GM18951 (cell line): ENCODE data around the gene AKT3.

Experiments used
- POLR2A ChIP-seq: IDR thresholded peaks from 4 replicates; pipeline ENCODE4 v1.6.1; 2011; ENCODE audit warnings: mild to moderate bottlenecking; ENCODE audit not compliant: insufficient read length, insufficient read depth; ENCODE audit errors: extremely low read depth
- in situ Hi-C: fragments of 300-500 bp; cut with MboI; formaldehyde crosslinking; loops from one replicate; pipeline ENCODE4 v1.12.0; 2022; ENCODE audit warnings: low sequenced_read_pairs, mixed read lengths, inconsistent platforms; ENCODE audit not compliant: unreplicated experiment

The AKT3 gene

GRCh38 chr1:243546457-243546856 is 303.6 kb downstream of the AKT3 start:
- no peak for TF ChIP-seq POLR2A
- in situ Hi-C loops: no loop called here

DNA sequence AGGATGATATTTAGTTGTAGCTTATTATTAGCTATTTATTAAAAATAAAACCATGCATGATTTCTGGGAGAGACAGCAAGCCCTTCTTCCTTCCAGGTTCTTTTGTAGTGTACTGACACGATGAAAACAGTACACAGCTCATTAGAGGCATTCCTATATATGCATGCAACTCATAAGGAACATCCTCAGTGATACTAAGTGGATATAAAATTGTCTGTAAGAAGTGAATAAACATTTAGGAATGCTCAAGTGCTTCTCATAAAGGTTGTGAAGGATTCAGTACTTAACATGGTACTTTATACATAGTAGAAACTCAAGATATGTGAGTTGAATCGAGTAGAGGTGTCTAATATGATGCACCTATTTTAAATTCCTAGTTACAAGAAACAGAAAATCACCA is 306.5 kb downstream of the AKT3 start:
- in situ Hi-C loops: no loop called here
- TF ChIP-seq POLR2A: no peak

DNA sequence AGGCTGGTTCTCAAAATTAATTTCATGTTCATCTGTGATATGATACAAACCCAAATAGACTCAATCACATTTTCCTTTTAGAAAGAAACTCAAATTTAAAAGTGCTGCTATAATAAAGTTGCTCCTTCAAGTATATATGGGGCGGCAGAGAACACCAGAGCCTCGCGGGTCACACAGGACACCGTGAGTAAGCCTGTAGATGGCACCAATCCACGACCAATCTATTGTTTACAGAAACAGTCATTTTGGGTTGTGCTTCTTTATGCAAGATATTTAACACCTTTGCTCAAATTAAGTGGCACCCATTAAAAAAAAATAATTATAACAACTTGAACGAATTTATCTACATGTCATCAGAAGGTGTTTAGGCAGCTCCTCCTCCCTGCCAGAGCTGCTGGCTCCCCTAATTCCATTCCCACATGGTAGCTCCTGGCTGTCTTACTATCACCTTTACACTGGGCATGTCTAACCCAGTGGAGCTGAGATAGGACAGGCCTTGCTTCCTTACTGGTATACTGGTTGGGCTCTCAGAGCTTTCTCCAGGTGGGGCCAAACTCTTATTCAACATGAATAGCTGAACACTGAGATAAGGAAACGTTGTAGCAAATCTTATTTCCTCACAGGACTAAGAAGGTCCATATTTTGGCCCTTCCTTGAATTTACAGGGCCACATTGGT is 307.2 kb downstream of the AKT3 start:
- in situ Hi-C loops: no loop called here
- no peak for TF ChIP-seq POLR2A

DNA sequence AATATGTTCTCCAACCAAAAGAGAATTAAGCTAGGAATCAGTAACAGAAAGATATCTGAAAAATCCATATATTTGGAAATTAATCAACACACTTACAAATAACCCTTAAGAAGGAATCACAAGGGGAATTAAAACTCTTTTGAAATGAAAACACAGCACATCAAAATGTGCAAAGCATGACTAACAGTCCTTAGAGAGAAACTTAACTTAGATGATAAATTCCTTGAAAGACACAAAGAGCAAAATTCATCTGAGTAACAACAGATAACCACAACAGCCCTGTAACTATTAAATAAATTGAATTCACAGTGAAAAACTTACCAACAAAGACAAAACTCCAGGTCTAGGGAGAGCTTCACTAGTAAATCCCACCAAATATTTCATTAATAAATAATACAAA is 310.4 kb downstream of the AKT3 start:
- in situ Hi-C loops: no loop called here
- no peak for TF ChIP-seq POLR2A

DNA sequence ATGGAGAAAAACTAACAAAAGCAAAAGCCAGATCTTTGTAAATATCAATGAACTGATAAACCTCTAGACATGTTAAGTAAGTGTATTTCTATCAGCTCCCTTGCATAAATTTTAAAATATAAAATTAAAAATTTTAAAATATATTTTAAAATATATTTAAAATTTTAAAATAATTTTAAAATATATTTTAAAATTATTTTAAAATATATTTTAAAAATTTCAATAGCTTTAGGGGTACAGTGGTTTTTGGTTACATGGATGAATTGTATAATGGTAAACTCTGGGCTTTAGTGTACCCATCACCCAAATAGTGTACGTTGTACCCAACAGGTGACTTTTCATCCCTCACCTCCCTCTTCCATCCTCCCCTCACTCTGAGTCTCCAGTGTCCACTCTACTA is 315.0 kb downstream of the AKT3 start:
- no peak for TF ChIP-seq POLR2A
- in situ Hi-C loops: no loop called here

GRCh38 chr1:243529512-243529911 is 320.5 kb downstream of the AKT3 start:
- TF ChIP-seq POLR2A: no peak
- in situ Hi-C loops: no loop called here

DNA sequence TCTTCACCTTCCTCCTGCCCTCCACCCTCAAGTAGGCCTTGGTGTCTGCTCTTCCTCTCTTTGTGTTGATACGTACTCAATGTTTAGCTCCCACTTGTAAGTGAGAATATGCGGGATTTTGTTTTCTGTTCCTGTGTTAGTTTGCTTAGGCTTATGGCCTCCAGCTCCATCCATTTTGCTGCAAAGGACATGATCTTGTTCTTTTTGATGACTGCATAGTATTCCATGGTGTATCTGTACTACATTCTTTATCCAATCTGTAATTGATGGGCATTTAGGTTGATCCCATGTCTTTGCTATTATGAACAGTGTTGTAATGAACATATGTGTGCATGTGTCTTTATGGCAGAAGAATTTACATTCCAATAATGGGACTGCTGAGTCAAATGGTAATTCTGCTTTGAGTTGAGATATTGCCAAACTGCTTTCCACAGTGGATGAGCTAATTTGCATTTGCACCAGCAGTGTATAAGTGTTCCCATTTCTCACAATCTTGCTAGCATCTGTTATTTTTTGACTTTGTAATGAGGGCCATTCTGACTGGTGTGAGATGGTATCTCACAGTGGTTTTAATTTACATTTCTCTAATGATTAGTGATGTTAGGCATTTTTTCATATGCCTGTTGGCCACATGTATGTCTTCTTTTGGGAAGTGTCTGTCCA is 321.5 kb downstream of the AKT3 start:
- in situ Hi-C loops: no loop called here
- no peak for TF ChIP-seq POLR2A

DNA sequence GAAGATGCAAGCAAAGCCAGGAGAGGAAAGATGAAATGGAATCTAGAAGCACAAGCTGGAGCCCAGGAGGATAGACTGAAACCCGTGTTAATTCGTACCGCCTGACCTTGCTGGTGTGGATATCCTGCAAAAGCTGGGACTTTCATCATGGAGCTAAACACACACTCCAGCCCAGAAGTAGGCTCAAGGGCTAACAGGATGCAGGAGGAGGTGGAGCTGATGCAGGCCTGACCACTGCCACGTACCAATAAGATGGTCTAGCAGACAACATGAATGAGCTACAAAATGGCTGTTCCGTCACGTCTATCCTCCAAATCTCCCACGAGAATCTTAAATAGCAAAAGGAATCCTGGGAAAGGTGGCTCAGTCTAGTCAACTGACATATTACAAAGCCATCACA is 323.9 kb downstream of the AKT3 start:
- in situ Hi-C loops: no loop called here
- TF ChIP-seq POLR2A: no peak

- in situ Hi-C loops: no loop called here
- TF ChIP-seq POLR2A: no peak
Measured at GRCh38 chr1:243525085-243525487, 325.0 kb downstream of the AKT3 start.

GRCh38 chr1:243523766-243524165 is 326.3 kb downstream of the AKT3 start:
- no peak for TF ChIP-seq POLR2A
- in situ Hi-C loops: no loop called here

- TF ChIP-seq POLR2A: no peak
- in situ Hi-C loops: no loop called here
Measured at GRCh38 chr1:243520831-243521230, 329.2 kb downstream of the AKT3 start.

DNA sequence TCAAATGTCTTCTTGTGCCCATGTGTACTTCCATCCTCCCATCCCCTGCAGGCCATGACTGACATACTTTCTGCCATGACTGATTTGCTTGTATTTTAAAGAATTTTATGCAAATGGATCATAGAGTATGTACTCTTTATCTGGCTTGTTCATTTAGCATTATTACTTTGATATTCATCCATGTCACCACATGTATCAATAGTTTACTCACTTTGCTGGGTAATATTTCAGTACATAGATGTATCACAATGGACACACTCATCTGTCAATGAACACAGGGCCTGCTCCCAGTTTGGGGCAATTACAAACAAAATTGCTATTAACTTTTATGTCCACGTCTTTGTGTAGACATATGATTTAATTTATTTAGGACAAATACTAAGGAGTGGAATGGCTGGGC is 335.1 kb downstream of the AKT3 start:
- in situ Hi-C loops: no loop called here
- no peak for TF ChIP-seq POLR2A

GRCh38 chr1:243513726-243514491 is 336.1 kb downstream of the AKT3 start:
- TF ChIP-seq POLR2A: no peak
- in situ Hi-C loops: no loop called here

DNA sequence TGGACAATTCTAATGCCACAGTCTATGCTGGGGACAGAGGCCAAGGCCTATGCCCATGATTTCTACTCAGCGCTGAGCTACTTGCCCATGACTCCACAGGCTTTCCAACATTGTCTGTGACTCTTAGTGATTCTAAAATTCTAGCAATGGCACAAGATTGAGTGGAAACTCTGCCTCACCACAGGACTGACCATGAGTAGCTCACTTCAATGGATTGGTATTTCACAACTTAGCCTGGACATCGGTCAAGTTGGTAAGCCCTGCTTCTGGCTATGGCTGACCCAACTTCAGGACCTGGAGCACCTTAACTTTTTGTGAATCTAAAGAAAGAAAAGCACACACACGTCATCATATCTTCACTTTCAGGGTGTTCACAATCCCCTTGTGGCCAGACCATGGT is 339.1 kb downstream of the AKT3 start:
- TF ChIP-seq POLR2A: no peak
- in situ Hi-C loops: no loop called here
